HTERT RPE-1 (cell line): ENCODE data around the gene RPTOR.

Source experiments
- in situ Hi-C: fragments of 300-500 bp; cut with MboI; formaldehyde crosslinking; loops from 4 replicates; pipeline ENCODE4 v1.14.3; 2020; ENCODE audit warnings: low sequenced_read_pairs

The RPTOR gene

DNA sequence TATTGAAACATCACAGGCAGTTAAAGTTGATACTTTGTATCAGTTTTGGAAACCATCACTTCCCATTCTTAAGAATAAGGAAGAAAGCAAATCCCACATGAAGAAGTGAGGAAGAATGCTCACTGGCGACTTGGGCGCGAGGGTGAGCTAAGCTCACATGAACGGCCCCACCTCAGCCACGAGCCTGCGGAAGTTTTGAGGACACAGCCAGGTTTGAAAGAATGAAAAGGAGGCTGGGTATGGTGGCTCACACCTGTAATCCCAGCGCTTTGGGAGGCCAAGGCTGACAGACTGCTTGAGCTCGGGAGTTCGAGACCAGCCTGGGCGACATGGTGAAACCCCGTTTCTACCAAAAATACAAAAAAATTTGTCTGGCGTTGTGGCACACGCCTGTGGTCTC, 336.7 kb downstream of the RPTOR start:
- in situ Hi-C loops, result no loop called here

DNA sequence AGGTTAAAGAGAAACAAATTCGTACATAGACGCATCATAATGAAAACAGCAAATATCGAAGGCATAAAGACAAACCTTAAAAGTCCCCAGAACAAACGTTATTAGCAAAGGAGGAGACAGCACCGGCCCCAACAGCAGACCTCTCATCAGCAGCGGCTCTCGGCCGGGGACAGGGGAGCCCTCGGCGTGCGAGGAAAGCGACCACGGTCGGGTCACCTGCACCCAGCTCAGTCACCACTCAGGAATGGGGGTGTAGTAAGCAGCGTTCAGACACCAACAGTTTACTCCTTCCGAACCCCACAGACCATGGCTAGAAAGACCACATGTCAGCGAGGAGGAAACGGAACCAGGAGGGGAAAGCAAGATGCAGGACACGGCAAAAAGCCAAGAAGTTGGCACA, 337.7 kb downstream of the RPTOR start:
- in situ Hi-C loops, result no loop called here

DNA sequence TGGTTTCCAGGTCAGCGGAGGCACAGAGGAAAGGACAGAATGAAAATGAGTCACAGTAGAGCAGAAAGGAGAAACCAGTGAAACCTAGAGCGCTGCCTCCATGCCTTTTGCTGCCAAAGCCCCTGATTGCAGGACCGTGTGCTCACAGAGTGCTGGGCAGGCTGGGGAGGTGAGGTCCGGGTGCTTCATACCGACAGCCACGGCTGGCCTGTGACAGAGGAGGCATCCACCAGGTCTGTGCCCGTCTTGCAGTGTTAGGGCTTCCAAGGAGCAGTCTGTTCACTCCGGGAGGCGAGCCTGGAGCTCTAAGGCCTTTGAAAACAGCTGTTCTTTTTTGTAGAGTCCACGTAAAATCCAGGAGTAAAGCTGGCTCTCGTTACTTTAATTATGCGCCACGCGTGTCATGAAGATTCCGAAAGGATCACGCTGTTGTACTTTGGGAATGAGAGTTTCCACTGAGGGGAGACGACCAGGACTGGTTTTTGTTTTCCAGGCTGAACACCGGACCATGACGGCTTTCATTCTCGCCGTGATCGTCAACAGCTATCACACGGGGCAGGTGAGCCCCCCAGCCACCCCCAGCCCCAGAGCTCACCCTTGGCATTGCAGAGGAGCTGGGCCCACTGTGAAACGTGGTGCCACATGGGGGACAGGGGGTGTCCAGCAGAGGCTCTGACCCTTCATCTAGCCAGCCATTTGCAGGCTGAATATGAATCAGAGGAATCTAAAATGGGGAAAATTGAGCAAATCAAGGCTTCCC, 338.5 kb downstream of the RPTOR start:
- in situ Hi-C loops, result no loop called here

DNA sequence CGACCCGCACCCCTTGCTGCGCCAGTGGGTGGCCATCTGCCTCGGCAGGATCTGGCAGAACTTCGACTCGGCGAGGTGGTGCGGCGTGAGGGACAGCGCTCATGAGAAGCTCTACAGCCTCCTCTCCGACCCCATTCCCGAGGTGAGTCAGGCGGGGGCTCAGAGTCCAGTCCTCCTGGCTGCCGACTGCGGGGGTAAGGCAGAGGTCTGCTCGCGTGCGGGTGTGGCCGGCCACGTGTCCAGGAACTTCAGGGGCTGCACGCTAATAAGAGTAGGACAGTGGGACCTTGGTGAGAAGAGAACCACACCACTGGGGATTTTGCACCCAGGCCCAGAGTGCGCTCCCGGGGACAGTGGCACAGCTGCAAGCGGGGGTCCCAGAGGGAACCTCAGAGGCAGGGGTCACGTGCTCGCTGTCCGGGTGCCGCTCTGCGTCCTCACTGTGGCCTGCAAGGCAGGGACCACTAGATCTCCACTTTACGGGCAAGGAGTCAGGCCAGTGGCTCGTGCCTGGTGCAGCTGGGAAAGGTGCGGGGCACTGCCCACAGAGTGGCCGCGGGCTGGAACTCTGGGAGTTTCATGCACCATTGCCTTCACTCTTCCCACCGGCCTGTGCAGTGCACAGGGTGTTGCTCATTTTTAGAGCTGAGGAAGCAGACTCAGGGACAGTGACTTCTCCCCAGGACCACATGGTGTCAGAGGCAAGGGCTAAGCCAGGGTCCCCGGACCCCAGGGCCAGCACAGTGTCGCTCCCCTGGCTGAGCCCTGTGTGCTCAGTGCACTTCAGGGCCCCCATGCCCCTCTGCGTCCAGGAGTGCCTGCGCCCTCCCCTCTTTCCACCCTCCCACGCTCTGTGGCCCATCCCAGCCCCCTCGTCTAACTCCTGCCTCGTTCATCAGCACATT, 339.4 kb downstream of the RPTOR start:
- in situ Hi-C loops, result no loop called here

DNA sequence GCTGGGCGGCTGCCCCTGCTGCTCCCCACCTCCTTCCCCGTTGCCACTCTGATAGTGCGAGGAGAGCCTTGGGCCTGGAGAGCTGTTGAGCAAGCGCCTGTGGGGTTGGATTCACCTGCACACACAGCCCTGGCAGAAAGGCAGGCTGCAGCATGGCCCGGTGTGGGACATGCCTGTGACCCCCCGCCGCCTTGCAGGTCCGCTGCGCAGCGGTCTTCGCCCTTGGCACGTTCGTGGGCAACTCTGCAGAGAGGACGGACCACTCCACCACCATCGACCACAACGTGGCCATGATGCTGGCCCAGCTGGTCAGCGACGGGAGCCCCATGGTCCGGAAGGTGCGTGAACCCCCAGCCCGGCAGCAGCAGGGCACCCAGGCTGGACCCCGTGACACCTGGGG, 340.2 kb downstream of the RPTOR start:
- in situ Hi-C loops, result no loop called here

DNA sequence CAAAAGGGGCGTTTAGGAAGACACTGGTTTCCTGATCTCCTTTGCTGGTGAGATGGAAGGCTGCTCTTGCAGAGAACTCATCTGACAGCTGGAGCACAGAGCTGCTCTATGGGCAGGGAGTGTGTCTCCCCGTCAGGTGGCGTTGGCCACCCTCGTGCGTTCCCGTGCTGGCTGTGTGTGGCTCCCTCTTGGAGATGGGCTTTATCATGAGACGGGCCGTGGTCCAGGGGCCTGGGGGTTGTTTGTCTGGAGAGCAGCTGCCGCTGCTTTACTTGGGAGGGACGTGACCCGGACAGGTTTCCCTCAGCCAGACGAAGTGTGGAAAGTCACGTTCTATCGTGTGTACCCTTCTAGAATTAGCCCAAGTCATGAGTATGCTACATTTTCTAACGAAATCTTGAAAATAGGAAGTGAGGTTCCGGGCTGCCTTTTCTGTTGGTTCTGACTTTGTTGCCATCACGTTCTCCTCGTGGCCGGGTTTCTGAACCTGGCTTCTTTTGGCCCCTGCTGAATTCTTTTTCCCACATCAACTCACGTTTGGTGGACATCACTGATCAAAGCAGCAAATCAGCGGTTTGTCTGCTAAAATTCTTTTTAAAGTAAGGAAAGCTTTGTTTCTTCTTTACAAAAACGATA, 341.4 kb downstream of the RPTOR start:
- in situ Hi-C loops, result no loop called here

DNA sequence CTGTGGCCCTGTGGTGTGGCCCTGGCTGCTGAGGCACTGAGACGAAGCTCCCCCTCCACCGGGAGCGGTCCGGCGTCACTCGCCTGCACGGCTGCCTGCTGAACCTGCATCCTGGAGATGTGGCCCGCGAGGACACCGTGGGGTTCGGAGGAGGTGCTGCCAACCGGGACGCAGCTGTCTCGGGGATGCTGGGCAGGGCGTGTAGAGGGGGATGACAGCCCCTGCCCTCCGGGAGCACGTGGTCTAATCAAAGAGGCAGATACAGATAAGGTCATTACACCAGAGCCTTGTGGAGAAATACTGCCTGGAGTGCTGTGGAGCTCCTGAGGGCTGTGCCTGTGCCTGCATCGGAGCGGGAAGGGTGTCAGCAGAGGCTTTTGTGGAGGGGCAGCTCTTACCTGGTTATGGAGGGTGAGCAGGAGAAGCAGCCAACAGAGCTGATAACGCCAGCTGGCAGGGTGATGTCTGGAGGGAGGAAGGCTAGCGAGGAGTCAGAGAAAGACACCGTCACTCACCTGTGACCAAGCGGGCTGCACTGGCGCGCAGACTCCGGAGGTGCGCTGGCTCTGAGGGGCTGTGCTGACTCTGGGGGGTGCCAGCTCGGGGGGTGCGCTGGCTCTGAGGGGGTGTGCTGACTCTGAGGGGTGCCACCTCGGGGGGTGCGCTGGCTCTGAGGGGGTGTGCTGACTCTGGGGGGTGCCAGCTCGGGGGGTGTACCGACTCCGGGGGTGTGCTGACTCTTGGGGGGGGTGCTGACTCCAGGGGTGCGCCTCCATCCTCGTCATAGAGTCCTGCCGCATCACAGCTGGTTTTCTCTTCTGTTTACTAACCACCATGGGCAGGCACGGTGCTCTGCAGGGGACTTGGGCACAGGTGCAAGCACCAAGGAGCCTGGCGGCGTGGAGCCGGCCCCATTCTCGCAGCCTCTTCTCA, 342.3 kb downstream of the RPTOR start:
- in situ Hi-C loops, result no loop called here

DNA sequence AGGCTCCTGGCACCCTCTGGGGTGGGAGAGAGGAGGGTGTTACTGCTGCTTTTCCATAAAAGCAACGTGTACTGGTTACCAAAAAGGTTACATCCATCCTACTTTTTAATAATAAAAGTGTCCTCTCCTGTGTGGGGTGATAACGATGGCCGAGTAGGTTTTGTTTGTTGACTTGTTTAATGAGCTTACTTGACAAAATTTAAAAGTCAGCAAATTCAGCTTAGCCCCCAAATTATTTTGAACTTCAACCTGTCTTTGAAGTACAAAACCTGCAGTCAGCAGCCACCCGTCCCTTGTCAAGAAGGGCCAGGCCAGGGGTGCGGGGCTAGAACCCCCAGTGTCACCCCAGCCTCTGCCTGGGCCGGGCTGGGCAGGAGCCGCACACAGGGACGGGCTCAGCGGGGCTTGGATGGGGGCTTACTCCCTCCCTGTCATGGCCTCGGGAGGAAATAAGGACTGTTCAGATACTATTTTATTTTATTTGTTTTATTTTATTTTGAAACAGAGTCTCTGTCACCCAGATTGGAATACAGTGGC, 343.1 kb downstream of the RPTOR start:
- in situ Hi-C loops, result no loop called here

DNA sequence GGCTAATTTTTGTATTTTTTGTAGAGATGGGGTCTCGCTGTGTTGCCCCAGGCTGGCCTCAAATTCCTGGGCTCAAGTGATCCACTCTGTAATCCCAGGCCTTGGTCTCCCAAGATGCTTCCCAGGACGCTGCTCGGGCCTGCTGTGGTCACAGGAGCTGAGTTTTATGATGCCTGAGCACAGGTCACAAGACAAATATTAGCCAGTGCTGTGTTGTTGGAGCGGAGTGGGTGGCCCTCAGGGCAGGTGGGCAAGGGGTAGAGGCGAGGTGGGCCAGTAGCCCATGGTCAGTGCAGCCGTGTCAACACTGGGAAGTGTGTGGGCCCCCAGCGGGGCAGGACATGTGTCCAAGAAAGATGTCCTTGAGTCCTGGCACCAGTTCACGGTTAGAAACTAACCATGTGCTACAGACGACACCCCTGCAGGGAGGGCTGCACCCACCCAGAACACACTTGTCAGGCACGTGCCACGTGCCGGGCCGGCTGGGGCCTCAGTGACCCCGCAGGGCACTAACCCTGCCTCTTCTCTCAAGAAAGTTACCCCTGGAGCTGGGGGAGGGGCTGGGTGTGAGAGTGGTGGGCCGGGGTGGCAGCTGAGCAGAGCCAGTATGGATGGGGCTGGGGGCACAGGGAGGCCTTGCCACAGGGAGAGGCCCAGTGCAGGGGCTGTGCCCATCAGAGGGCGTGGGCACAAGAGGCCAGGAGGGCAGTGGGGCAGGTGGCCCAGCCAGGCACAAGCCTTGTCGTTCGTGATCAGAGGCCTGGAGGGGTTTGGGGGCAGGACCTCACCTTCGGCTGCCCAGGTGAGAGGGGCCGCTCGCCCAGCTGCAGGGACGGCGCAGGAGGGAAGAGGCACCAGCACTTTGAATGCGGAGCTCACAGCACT, 343.9 kb downstream of the RPTOR start:
- in situ Hi-C loops, result no loop called here

DNA sequence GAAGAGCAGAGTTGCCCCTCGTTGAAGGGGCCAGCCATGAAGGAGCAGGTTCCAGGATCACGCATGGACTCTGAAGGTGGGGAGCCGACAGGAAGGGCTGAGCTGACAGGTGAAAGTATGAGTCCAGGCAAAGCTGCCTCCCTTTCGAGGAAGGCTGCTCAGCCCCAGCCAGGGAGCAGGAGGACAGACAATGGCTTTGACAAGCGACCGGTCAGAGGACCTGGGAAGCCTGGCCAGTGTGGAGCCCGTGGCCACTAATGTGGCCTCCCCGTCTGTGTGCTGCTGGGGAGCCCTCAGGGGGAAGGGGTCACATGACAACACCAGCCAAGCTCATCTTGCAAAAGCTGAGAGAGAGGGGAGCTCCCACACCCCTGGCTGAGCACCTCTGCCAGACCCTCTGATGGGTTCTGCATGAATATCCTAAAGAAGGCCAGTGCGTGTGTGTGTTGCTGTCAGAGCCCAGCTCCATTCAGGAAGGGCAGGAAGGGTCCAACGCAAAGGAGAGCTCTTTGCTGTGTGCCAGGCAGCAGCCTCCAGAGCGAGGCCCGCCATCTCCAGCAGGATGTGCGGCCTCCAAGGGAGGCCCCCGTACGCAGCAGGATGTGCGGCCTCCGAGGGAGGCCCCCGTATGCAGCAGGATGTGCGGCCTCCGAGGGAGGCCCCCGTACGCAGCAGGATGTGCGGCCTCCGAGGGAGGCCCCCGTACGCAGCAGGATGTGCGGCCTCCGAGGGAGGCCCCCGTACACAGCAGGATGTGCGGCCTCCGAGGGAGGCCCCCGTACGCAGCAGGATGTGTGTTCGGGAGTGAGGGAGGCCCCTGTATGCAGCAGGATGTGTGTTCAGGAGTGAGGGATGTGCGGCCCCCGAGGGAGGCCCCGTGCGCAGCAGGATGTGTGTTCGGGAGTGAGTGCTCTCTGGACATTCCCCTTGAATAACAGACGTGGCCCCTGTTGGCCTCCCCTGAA, 344.9 kb downstream of the RPTOR start:
- in situ Hi-C loops, result no loop called here

DNA sequence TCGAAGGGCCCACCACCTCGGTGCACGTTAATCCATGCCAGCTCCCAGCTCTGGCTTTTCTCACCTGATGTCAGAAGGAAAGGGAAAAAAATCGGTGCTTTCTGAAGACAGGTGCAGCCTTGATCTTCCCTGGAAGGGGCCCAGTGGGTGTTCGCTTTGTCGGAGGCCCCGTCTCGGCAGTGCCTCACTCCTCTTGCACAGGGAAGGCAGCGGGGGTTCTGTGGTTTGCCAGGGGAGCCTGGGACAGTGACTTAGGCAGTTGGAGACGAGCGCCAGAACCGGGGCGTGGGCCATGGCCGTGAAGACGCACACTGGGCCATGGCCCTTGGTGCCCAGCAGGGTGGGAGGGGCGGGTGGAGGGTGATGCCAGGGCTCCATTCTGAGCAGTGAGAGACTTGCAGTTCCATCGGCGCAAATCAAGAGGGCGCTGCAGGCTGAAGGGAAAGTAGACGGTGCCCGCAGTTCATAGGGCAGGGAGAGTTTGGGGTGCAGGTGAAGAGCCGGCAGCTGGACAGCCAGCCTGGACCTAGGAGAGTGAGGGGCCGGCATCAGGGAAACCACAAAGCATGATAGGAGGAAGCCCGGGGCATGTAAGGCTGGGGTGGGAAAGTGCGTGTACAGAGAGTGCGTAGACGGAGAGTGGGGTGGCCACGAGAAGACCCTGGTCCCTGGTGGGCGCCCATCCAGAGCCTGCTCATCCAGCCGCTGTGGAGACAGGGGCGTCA, 345.7 kb downstream of the RPTOR start:
- in situ Hi-C loops, result no loop called here

DNA sequence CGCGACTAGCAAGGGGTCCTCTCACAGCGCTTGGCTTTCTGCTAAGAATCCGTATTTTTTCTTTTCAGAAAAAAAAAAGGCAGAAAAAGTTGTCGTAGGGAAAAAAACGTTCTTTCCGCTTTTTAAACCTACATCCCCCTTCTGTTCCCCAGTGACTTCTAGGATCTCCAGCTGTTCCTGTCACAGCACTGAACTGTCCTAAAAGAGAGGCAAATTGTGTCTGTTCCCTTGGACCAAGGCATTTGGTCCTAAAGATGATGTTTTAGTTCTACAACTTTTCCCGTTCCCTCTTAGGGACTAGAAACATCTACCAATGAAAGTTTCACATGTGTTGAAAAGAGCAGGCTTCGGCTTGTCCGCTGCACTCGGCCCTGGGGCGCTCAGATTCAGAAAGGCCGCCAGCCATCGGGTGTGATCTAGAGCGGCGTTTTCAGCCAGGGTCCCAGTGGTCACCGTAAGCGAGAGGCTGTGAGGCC, 346.3 kb downstream of the RPTOR start:
- in situ Hi-C loops, result no loop called here

DNA sequence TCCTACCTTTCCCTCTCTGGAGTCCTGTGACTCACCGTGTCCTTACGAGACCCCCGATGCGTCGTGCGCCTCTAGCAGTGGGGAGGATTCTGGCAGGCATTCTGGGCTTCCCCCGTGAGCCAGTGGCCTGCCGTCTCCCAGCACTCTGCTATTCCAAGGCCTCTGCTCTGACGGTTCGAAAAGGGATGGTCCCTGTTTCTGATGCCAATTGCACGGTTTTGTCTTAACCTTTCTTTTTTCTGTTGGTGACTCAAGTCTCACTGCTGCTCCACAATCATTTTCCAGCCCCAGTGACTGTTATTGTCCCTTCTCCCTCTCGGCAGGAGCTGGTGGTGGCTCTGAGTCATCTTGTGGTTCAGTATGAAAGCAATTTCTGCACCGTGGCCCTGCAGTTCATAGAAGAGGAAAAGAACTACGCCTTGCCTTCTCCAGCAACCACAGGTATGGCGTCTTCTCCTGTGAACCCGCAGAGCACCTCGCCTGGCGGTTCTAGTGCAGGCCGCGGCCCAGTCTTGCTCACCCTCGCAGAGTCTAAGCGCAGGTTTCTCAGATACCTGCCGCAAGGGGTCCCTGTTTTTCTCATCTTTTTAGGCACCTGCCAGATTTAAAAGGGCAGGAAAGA, 346.9 kb downstream of the RPTOR start:
- in situ Hi-C loops, result no loop called here

DNA sequence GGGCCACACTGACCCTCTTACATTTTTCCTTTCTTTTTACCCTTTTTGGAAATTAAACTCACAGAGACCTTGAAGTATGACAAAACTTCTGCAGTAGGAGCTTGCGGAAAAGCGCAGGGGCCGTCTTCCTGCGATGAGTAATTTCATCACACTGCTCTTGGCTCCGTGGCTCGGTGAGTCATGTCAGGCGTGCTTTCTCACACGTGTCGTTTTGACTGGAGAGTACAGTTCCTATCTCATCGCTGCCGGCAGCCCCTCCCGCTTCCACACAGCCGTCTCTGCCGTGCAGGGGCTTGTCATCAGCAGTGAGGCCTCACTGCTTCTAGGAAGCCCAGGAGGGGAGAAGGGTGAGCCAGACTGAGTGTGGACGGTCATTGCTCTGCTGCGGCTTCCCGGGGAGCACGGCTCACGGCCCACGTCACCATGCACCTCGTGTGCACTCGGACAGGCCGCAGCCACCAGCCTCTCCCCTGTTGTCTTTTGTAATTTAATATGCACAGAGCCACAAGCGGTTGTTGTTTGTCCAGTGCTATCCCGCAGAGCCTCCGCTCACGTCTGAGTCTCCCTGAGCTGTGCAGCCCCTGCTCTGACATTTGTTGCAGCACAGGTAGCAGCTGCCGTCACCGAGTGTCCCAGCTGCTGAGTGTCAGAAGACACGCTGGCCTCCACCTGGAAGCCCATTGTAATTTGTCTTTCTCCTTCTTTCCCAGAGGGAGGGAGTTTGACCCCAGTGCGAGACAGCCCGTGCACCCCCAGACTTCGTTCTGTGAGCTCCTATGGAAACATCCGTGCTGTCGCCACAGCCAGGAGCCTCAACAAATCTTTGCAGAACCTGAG, 347.6 kb downstream of the RPTOR start:
- in situ Hi-C loops, result no loop called here

DNA sequence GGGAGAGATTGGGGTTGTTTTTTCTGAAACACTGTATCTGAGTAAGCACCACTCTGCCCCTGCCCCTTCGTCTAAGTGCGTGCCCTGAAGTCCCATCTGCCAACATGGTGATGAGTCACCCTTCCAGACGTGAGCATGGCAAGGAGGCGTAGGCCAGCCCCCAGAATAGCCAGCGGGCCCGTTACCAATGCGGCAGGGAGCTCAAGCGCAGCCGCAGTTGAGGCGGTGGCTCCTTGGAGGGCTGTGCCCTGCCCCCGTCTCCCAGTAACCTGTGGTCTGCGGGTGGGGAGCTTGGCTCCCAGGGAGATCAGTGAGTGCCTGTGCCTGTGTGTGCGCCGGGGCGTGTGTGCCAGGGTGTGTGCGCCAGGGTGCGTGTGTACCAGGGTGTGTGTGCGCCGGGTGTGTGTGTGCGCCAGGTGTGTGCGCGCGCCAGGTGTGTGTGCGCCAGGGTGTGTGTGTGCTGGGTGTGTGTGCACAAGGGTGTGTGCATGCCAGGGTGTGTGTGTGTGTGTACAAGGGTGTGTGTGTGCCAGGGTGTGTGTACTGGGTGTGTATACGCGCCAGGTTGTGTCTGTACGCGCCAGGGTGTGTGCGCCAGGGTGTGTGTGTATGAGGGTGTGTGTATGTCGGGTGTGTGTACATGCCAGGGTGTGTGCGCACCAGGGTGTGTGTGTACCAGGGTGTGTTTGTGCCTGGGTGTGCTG, 348.4 kb downstream of the RPTOR start:
- in situ Hi-C loops, result no loop called here
